Pancreas (tissue), 10 donors: ENCODE results near the gene TMEM129. TPM values are rescaled to one million over a fixed set of nuclear protein-coding genes. Genes with fewer than 3 reads are reported as not detected.

Experiments used
- ATAC-seq, 4 donors: fragments of 200-7000 bp; cut with Tn5 transposase; one replicate each; pipeline versions ENCODE4 v1.8.0 to v1.9.1; 2020; ENCODE audit warnings: mild to moderate bottlenecking in 4 of 4, moderate library complexity in 4 of 4
- DNase-seq, 6 donors: peaks; one replicate each; pipeline ENCODE4 v3.0.0-alpha.2; 2020
- FAIRE-seq: peaks from 2 replicates; lab custom pipeline; 2012; peaks lifted over from hg19 to GRCh38; lab: Jason Lieb, UNC
- H3K27ac ChIP-seq, 4 donors: fragments of 200-600 bp; sonication (generic); 1 replicate in 3 of 4; 2 replicates in 1 of 4; pipeline versions ENCODE4 v1.5.0 to v1.8.0; 2020
- H3K27me3 ChIP-seq, 4 donors: fragments of 200-600 bp; one replicate each; pipeline ENCODE4 v1.8.0; 2021
- H3K36me3 ChIP-seq, 3 donors: fragments of 200-600 bp; sonication (generic) in 1 of 3; one replicate each; pipeline versions ENCODE4 v1.5.0 to v1.8.0; 2020 to 2021
- H3K4me1 ChIP-seq, 3 donors: fragments of 200-600 bp; one replicate each; pipeline ENCODE4 v1.8.0; 2021
- H3K4me3 ChIP-seq, 4 donors: fragments of 200-600 bp; sonication (generic) in 2 of 4; one replicate each; pipeline versions ENCODE4 v1.5.0 to v1.8.0; 2020 to 2021
- H3K9me3 ChIP-seq, 4 donors: fragments of 200-600 bp; one replicate each; pipeline ENCODE4 v1.8.0; 2021
- CTCF ChIP-seq, 4 donors: fragments of 200-600 bp; sonication (generic) in 3 of 4; IDR thresholded peaks; one replicate each; pipeline versions ENCODE4 v1.5.0 to v1.8.0; 2021; ENCODE audit warnings: antibody characterized with exemption in 4 of 4
- WGBS, 2 donors: extraction: QIAGEN DNeasy Blood & Tissue Kit; methylation state at CpG; one replicate each; pipeline ENCODE4 v1.1.7; 2013; 5-methylcytosine and 5-hydroxymethylcytosine counted together
- intact Hi-C, 3 donors: fragments of 100-400 bp; cut with DNase I; formaldehyde crosslinking; loops; one replicate each; pipeline versions ENCODE4 v1.11.1 to v1.14.2; 2022
- polyA plus RNA-seq, 2 donors: library from polyadenylated mRNA; stranded (reverse); fragments of 200-250 nt; gene quantifications; one replicate each; pipeline ENCODE4 v1.2.3, GENCODE V29; 2013
- total RNA-seq, 6 donors: library from RNA; stranded (reverse); fragmentation: NEBNext Ultra II Directional in 4 of 6; extraction: Animal tissue kit (Norgen Biotek cat#: 25700) in 4 of 6; gene quantifications; one replicate each; pipeline versions ENCODE4 v1.2.1 to v1.2.4, GENCODE V29; 2021 to 2023
- donor health status: healthy with polysubstance abuse.
- donor health status: DM: no; HTN: no; CAD: no; lungs with moderate emphysema.
- donor health status: DM: no; HTN: no; CAD: no.
- donor health status: control.
- donor health status: control.
- donor health status: Bipolar disorder and iron deficiency.
- donor health status: DM: yes; HTN: yes; CAD: no.
- donor health status: DM: no; HTN: no; CAD: no.
- donor health status: DM: no; HTN: no; CAD: no.
- donor health status: DM: yes; HTN: yes; CAD: no.

TMEM129 gene
- total and polyA plus RNA-seq, 8 donors = 17.2 to 32.7 (median 20.0) TPM

GRCh38 chr4:1726146-1726934 lies 5.2 kb upstream of the TMEM129 start:
- ATAC-seq (peak; percentile 46 to 83 (median 77)), DNase-seq (peak; percentile 80 to 98 (median 90)), FAIRE-seq (no peak)
- Histone ChIP-seq H3K36me3 (no peaks in the 10 kb centered on the region), H3K4me3 (no peak overlapping the region), H3K9me3 (no peaks in the 10 kb centered on the region), H3K4me1 (peaks cover 6 to 9% (median 8%) of the 10 kb centered on the region in 3 donors), H3K27ac (peak overlapping the region in 2 of 4 donors; percentile 61 to 62), H3K27me3 (no peaks in the 10 kb centered on the region)
- peak; percentile 97 to 99 (median 98) for TF ChIP-seq CTCF (IDR thresholded peaks at IDR 0.05)
- WGBS, 2 donors = 47 to 53% methylated on average over 17 of the region's 17 CpGs
- intact Hi-C loops = loop anchor here in 1 of 3 donors (5.0 kb wide), 1 partner anchor 34 kb away; no protein-coding TSS in a partner anchor

- Histone ChIP-seq H3K36me3 (no peaks in the 10 kb centered on the region), H3K27me3 (no peaks in the 10 kb centered on the region), H3K4me3 (no peak overlapping the region), H3K27ac (no peak overlapping the region), H3K4me1 (peaks cover 6 to 9% (median 8%) of the 10 kb centered on the region in 3 donors), H3K9me3 (no peaks in the 10 kb centered on the region)
- TF ChIP-seq CTCF (IDR thresholded peaks at IDR 0.05) = no peak
- intact Hi-C loops = loop anchor here in 1 of 3 donors (5.0 kb wide), 1 partner anchor 33 kb away; no protein-coding TSS in a partner anchor
- DNase-seq (peak in 1 of 6 donors; percentile 68), FAIRE-seq (no peak), ATAC-seq (no peak)
- 87 to 98% methylated on average over 10 of the region's 10 CpGs for WGBS, 2 donors
Observed at GRCh38 chr4:1725521-1725920, 4.4 kb upstream of the TMEM129 start.

DNA sequence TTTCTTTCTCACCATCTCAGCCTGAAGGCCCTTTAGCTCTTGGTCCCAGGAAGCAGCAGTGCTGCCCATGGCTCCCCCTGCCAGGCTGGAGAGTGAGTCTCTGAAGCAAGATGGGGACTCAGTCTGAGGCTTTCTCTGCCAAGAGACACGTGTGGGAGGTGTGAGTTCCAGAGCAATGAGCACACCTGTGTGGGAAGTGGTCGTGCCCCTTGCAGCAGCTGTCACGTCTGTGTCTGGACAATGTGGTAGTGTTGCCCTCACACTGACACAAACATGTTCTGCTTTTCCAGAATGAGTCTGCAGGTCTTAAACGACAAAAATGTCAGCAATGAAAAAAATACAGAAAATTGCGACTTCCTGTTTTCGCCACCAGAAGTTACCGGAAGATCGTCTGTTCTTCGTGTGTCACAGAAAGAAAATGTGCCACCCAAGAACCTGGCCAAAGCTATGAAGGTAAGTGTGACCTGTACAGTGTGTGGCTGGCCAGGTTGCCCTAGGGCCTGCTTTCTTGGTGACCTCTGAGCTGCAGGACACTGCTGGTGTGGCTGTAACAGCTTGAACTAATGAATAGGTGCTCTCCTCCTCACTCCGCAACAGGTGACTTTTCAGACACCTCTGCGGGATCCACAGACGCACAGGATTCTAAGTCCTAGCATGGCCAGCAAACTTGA lies 2.1 kb upstream of the TMEM129 start:
- H3K27me3 ChIP-seq = no peaks in the 10 kb centered on the region
- H3K4me3 ChIP-seq = no peak overlapping the region
- peak overlapping the region in 2 of 4 donors; percentile 58 to 61 for H3K27ac ChIP-seq
- H3K9me3 ChIP-seq = no peaks in the 10 kb centered on the region
- no peak for FAIRE-seq
- ATAC-seq = no peak
- peaks cover 5 to 21% (median 19%) of the 10 kb centered on the region in 3 donors for H3K4me1 ChIP-seq
- peak in 1 of 6 donors; percentile 38 for DNase-seq
- intact Hi-C loops = no loop called here
- no peaks in the 10 kb centered on the region for H3K36me3 ChIP-seq
- WGBS, 2 donors = 77 to 78% methylated on average over 12 of the region's 12 CpGs
- no peak for TF ChIP-seq CTCF (IDR thresholded peaks at IDR 0.05)

- H3K4me3 ChIP-seq = peak overlapping the region in 1 of 4 donors; percentile 71
- no peak for ATAC-seq
- no peaks in the 10 kb centered on the region for H3K9me3 ChIP-seq
- peaks cover 0 to 28% (median 24%) of the 10 kb centered on the region in 3 donors for H3K4me1 ChIP-seq
- intact Hi-C loops = no loop called here
- no peaks in the 10 kb centered on the region for H3K36me3 ChIP-seq
- peak overlapping the region in 2 of 4 donors; percentile 58 to 61 for H3K27ac ChIP-seq
- no peak for FAIRE-seq
- peak in 2 of 6 donors; percentile 32 to 59 for DNase-seq
- 46 to 50% methylated on average over 18 of the region's 18 CpGs for WGBS, 2 donors
- no peaks in the 10 kb centered on the region for H3K27me3 ChIP-seq
- TF ChIP-seq CTCF (IDR thresholded peaks at IDR 0.05) = no peak
Observed at GRCh38 chr4:1722551-1723118, 1.5 kb upstream of the TMEM129 start.
